Measurements from ENCODE around the gene MIB2. TPM values are rescaled to one million over a fixed set of nuclear protein-coding genes. Genes with fewer than 3 reads are reported as not detected.

Gene MIB2
- total RNA-seq (2022; extraction: Qiagen RNA extraction), result 10.5 to 23.6 TPM (median 21.4 TPM) in 5 replicates

GRCh38 chr1:1615256-1616044, at the start of gene MIB2:
Gene MIB2 (plus strand): TSS chr1:1615500. CDS start chr1:1623453, 7,953 bp downstream.

GRCh38 chr1:1574721-1575537, 40.4 kb upstream of the MIB2 start, which contains the start of gene SSU72:
Gene SSU72 (minus strand): TSS chr1:1574863. CDS start chr1:1574557, 306 bp downstream.

GRCh38 chr1:1599935-1600860, 15.1 kb upstream of the MIB2 start, which contains the start of gene FNDC10:
Gene FNDC10 (minus strand): TSS chr1:1600135. CDS start chr1:1600015, 120 bp downstream.

GRCh38 chr1:1631782-1632420, 16.6 kb downstream of the MIB2 start, which contains the start of gene MMP23B:
Gene MMP23B (plus strand): TSS chr1:1632173. CDS start chr1:1632219, 46 bp downstream.

GRCh38 chr1:1658583-1659549, 43.6 kb downstream of the MIB2 start, which contains the start of gene CDK11B:
Gene CDK11B (minus strand): TSS chr1:1659004. CDS start chr1:1657485, 1,519 bp downstream.

Other genes starting within 250 kb of the MIB2 start
- 103 to 195 TPM (median 175 TPM) in 5 replicates for gene AURKAIP1, start 240.3 kb upstream of the MIB2 start, total RNA-seq (2022; extraction: Qiagen RNA extraction)
- 37.8 to 63.9 TPM (median 59.4 TPM) in 5 replicates for gene CCNL2, start 216.2 kb upstream of the MIB2 start, total RNA-seq (2022; extraction: Qiagen RNA extraction)
- gene MRPL20, start 208.2 kb upstream of the MIB2 start, total RNA-seq (2022; extraction: Qiagen RNA extraction), result 128 to 150 TPM (median 137 TPM) in 5 replicates
- 0.04 to 0.07 TPM (median 0.06 TPM) in 4 of 5 replicates, not detected in the other for gene ANKRD65, start 194.2 kb upstream of the MIB2 start, total RNA-seq (2022; extraction: Qiagen RNA extraction)
- 4.1 to 18.3 TPM (median 15.7 TPM) in 5 replicates for gene VWA1, start 179.8 kb upstream of the MIB2 start, total RNA-seq (2022; extraction: Qiagen RNA extraction)
- not detected in 5 replicates for gene ATAD3C, start 165.8 kb upstream of the MIB2 start, total RNA-seq (2022; extraction: Qiagen RNA extraction)
- gene ATAD3B, start 143.7 kb upstream of the MIB2 start, total RNA-seq (2022; extraction: Qiagen RNA extraction), result 1.2 to 3.5 TPM (median 3.1 TPM) in 5 replicates
- gene ATAD3A, start 103.3 kb upstream of the MIB2 start, total RNA-seq (2022; extraction: Qiagen RNA extraction), result 28.8 to 40.6 TPM (median 38.0 TPM) in 5 replicates
- gene TMEM240, start 74.9 kb upstream of the MIB2 start, total RNA-seq (2022; extraction: Qiagen RNA extraction), result 0.37 to 0.80 TPM (median 0.47 TPM) in 5 replicates
- 96.0 to 109 TPM (median 104 TPM) in 5 replicates for gene SSU72, start 40.6 kb upstream of the MIB2 start, total RNA-seq (2022; extraction: Qiagen RNA extraction)
- 5.8 to 9.6 TPM (median 9.2 TPM) in 5 replicates for gene FNDC10, start 15.4 kb upstream of the MIB2 start, total RNA-seq (2022; extraction: Qiagen RNA extraction)
- gene MMP23B, start 16.7 kb downstream of the MIB2 start, total RNA-seq (2022; extraction: Qiagen RNA extraction), result 0.30 to 0.73 TPM (median 0.60 TPM) in 5 replicates
- 24.4 to 27.5 TPM (median 27.0 TPM) in 5 replicates for gene CDK11B, start 43.5 kb downstream of the MIB2 start, total RNA-seq (2022; extraction: Qiagen RNA extraction)
- gene SLC35E2B, start 77.3 kb downstream of the MIB2 start, total RNA-seq (2022; extraction: Qiagen RNA extraction), result 10.0 to 14.5 TPM (median 12.6 TPM) in 5 replicates
- 19.0 to 25.8 TPM (median 24.6 TPM) in 5 replicates for gene CDK11A, start 108.9 kb downstream of the MIB2 start, total RNA-seq (2022; extraction: Qiagen RNA extraction)
- gene NADK, start 163.0 kb downstream of the MIB2 start, total RNA-seq (2022; extraction: Qiagen RNA extraction), result 28.6 to 40.1 TPM (median 39.5 TPM) in 5 replicates

Data from A549 treated with CORT108297 at 1 μM for 4 hours (cell line).